ENCODE data around the gene PCSK1N.
"Not testable (repeated sequence)": the region's sequence is repeated elsewhere in the genome, so short reads cannot be mapped to it uniquely, and the experiment has no call there.

PCSK1N gene, protein sequence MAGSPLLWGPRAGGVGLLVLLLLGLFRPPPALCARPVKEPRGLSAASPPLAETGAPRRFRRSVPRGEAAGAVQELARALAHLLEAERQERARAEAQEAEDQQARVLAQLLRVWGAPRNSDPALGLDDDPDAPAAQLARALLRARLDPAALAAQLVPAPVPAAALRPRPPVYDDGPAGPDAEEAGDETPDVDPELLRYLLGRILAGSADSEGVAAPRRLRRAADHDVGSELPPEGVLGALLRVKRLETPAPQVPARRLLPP

DNA sequence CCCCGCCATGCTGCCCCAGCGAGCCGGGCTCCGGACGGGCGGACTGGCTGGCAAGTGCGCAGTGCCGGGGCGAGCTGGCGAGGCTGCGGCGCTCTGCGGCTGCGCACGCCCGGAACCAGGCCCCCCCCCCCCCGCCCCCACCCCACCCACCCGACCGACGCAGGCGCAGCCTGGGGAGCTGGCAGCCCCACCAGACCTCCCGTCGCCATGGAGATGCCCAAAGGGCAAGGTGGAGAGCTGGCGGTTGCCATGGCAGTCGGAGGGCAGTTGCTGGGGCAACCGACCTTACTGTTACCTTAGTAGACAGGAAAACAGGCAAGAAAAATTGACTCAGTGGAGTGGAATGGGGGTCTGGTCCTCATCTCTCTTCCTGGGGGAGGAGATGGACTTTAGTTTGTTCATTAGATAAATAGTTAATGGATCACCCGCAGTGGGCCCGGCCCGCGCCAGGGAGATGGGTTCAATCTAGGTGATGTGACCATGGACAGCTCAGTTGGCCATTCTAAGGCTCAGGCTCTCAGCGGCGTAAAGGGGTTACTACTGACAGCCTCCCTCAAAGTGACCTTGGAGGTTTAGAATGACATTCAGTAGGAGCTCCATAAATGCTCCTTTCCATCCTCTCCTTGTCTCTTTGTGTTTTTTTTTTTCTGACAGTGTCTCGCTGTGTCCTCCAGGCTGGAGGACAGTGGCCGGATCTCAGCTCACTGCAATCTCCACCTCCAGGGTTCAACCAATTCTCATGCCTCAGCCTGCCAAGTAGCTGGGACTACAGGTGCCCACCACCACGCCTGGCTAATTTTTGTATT is at the start of gene PCSK1N:
TSS of gene PCSK1N (minus strand) at position 87 of the 806 bp plus-strand sequence. CDS start at position 9, 78 bp downstream.
- no peak for DNase-seq (ENCODE audit: low read depth in 3 of 3)

DNA sequence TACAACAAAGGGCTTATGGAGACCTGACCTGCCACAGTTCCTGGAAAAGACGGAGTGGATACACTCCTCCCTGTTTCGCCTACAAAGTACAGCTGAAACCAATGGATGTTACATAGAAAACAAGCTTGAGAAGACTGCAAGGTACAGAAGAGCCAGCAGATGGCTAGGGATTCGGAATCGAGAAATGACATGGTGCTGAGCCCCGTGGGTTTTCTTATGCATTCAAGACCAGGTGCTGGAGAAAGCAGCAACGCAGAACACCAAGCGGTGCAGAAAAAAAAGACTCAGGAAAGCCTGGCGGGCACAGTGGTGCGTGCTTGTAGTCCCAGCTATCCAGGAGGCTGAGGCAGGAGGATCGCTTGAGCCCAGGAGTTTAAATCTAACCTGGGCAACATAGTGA is 48.3 kb upstream of the PCSK1N start:
- DNase-seq (ENCODE audit: low read depth in 3 of 3), result no peak

DNA sequence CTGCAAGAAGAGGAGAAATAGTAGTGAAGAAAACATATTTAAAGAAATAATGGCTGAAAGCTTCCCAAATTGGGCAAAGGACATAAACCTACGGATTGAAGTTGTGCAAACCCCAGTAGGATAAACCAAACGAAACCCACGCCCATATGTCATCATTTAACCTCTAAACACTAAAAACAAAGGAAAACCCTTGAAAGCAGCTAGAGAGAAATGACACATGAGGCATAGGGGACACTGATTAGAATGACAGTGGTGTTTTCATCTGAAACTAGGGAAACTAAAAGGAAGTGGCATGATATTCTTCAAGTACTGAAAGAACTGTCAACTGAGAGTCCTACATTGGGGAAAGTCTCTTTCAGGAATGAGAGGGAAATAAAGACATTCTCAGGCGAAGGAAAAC is 41.5 kb upstream of the PCSK1N start:
- not testable (repeated sequence) for DNase-seq (ENCODE audit: low read depth in 3 of 3)

DNA sequence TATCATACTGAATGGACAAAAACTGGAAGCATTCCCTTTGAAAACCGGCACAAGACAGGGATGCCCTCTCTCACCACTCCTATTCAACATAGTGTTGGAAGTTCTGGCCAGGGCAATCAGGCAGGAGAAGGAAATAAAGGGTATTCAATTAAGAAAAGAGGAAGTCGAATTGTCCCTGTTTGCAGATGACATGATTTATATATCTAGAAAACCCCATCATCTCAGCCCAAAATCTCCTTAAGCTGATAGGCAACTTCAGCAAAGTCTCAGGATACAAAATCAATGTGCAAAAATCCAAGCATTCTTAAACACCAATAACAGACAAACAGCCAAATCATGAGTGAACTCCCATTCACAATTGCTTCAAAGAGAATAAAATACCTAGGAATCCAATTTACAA is 36.6 kb upstream of the PCSK1N start:
- DNase-seq (ENCODE audit: low read depth in 3 of 3), result not testable (repeated sequence)

DNA sequence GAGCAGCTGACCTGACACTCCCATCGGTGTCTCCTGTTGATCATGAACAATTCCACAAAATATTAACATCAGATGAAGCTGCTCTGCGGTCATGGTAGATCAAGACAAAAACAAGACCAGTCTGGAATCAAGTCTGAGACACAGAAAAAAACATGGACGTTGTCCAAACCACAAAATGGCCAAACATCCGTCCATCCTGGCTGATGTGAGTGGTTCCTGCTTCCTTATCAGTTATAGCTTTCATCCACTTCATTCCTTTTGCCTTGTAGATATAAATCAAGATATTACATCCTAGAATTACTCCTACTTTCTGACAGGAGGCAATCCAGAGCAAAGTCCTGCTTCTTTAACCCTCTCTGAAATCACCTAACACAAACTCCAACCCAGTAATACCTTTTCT is 28.8 kb upstream of the PCSK1N start:
- no peak for DNase-seq (ENCODE audit: low read depth in 3 of 3)

DNA sequence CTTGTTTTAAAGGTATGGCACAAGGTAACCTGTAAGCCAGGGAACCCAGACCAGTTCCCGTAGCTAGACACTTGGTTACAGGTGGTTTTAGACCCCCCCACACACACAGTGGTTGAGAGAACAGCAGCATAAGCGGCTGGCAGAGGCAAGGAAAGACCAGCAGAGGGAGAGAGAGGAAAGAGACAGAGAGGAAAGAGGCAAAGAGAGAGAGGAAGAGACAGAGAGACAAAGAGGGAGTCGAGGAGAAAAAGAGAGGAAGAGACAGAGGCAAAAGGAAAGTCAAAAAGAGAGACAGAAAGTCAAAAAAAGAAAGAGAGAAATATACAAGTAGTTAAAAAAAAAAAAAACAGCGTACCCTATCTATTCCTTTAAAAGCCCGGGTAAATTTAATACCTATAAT is 19.5 kb upstream of the PCSK1N start:
- DNase-seq (ENCODE audit: low read depth in 3 of 3), result no peak

DNA sequence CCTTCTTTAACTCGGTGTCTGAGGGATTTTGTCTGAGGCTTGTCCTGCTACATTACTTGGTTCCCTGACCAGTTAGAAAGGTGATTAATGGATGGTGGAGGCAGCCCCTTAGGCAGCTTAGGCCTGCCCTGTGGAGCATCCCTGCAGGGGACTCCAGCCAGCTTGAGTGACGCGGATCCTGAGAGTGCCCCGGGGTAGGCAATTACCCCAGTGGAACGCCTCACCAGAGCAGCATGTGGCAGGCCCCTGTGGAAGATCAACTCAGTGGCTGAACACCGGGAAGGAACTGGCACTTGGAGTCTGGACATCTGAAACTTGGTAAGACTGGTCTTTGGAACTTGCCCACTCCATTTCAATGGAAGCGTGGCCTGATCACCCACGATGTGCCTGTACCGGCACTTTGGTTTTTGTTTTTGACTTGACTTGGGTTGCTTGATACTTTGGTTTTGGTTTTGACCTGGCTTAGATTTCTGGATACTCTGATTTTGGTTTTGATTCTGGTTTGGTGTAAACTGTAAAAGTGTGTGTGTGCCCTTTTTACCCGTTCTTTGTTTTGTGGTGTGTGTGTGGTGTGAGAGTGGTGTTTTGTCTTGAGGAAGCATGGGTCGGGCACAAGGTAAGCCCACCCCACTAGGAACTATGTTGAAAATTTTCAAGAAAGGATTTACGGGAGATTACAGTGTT is 18.9 kb upstream of the PCSK1N start:
- DNase-seq (ENCODE audit: low read depth in 3 of 3), result not testable (repeated sequence)

DNA sequence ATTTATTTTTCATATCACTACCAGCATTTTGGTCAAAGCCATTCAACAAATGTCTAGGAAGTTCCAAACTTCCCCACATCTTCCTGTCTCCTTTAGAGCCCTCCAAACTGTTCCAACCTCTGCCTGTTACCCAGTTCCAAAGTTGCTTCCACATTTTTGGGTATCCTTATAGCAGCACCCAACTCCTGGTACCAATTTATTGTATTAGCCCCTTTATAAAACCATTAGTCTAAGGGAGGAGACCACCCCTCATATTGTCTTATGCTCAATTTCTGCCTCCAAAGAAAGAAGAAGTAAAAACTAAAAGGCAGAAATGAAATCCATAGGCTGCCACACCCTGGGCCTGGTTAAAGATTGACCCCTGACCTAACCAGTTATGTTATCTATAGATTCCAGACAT is 18.1 kb upstream of the PCSK1N start:
- DNase-seq (ENCODE audit: low read depth in 3 of 3), result not testable (repeated sequence)

DNA sequence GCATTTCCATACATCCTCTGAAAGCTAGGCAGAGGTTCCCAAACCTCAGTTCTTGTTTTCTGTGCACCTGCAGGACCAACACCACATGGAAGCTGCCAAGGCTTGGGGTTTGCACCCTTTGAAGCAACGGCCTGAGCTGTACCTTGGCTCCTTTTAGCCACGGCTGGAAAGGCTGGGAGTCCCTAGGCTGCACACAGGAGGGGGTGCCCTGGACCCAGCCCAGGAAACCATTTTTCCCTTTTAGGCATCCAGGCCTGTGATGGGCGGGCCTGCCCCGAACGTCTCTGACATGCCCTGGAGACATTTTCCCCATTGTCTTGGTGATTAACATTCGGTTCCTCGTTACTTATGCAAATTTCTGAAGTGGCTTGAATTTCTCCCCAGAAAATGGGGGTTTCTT is 17.4 kb upstream of the PCSK1N start:
- DNase-seq (ENCODE audit: low read depth in 3 of 3), result no peak

DNA sequence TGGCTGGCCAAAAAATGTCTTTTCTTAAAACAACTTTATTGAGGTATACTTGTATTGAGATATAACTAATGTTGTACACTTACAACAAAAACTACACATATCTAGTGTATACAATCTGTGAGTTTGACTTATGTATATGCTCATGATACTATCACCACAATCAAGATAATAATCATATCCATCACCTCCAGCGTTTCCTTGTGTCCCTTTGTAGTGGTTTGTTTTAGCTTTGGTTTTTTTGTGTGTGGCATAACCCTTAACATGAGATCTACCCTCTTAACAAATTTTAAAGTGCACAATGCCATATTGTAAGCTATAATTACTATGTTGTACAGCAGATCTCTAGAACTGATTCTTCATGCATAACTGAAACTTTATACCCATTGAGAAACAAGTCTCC is 13.4 kb upstream of the PCSK1N start:
- DNase-seq (ENCODE audit: low read depth in 3 of 3), result no peak

DNA sequence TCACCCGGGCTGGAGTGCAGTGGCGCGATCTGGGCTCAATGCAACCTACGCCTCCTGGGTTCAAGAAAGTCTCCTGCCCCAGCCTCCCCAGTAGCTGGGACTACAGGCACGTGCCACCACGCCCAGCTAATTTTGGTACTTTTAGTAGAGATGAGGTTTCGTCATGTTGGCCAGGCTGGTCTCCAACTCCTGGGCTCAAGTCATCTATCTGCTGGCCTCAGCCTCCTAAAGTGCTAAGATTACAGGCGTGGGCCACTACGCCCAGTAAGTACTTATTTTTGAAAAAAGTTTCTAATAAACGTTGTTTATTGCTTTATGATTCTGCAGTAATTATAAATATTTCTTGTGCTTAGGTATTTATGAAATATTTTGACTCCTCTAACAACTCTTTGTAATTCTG is 4.3 kb upstream of the PCSK1N start:
- DNase-seq (ENCODE audit: low read depth in 3 of 3), result no peak

DNA sequence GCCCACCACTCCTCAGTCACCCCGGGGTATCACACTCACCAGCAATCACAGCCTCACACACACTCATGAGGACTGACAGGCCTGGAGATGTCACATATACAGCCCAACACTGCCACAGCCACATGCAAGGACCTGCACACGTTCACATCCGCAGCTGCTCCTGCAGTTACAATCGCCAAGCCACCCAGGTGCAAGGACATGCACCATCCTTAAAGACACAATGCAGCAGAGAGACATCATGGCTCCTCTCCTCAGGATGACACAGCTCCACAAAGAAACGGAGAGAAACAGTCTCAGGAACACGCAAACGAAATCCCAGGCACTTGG is 1.1 kb downstream of the PCSK1N start:
- DNase-seq (ENCODE audit: low read depth in 3 of 3), result no peak

DNA sequence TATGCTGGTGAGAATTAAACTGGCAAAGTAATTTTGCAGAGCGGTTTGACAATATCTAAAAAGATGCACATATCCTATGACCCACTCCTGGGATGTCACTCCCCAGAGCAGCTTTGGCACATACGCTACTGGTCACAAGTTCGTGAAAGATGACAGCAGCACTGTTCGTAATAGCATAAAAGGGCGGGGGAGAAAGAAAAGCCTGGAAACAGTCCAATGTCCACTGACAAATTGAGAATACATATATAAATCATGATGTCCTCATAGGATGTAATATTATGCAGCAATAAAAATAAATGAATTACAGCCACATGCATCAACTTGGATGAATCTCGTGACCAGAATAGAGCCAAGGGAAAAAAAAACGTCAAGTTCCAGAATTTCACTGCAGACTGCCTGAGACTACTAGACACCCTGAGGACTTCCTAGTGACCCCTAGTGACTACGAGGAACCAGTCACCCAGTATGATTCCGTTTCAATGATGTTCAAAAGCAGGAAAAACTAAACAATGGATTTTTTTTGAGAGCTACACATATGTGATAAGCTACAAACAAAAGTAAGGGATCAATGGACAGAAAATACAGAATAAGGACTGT is 1.8 kb downstream of the PCSK1N start:
- no peak for DNase-seq (ENCODE audit: low read depth in 3 of 3)

DNA sequence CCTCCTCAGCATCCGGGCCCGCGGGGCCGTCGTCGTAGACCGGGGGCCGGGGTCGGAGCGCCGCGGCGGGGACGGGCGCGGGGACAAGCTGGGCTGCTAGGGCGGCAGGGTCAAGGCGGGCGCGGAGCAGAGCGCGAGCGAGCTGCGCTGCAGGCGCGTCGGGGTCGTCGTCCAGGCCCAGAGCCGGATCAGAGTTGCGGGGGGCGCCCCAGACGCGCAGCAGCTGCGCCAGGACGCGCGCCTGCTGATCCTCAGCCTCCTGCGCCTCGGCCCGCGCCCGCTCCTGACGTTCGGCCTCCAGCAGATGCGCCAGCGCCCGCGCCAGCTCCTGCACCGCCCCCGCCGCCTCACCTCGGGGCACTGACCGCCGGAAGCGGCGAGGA is 3.5 kb downstream of the PCSK1N start:
- no peak for DNase-seq (ENCODE audit: low read depth in 3 of 3)

DNA sequence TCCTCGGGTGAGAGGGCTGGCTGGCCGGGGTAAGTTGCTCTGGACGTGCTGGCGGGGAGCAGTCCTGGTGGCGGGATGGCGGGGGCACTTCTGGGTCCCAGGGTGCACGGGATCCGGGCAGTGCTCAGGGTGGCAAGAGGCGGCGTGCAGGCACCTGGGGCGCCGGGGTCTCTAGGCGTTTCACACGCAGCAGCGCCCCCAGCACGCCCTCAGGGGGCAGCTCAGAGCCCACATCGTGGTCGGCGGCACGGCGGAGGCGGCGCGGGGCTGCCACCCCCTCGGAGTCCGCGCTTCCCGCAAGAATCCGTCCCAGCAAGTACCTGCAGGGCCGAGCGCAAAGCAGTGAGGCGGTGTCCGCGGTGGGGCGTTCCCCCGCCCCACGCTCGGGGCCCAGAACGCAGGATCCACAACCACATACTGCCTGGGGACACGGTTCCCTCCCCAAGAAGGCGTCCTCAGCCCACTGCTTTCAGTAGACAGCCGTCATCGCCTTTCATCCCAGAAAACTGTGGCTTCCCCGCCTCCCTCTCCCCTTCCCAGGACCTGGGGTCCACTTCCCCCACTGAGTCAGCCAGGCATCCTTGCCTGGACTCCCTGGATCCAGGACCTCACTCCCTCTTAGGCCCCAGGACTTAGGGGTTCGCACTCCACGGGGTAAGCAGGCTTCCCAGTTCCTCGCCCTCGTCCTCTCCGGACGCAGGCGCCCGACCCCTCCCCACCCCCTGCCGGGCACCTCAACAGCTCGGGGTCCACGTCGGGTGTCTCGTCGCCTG is 4.1 kb downstream of the PCSK1N start:
- DNase-seq (ENCODE audit: low read depth in 3 of 3), result no peak

DNA sequence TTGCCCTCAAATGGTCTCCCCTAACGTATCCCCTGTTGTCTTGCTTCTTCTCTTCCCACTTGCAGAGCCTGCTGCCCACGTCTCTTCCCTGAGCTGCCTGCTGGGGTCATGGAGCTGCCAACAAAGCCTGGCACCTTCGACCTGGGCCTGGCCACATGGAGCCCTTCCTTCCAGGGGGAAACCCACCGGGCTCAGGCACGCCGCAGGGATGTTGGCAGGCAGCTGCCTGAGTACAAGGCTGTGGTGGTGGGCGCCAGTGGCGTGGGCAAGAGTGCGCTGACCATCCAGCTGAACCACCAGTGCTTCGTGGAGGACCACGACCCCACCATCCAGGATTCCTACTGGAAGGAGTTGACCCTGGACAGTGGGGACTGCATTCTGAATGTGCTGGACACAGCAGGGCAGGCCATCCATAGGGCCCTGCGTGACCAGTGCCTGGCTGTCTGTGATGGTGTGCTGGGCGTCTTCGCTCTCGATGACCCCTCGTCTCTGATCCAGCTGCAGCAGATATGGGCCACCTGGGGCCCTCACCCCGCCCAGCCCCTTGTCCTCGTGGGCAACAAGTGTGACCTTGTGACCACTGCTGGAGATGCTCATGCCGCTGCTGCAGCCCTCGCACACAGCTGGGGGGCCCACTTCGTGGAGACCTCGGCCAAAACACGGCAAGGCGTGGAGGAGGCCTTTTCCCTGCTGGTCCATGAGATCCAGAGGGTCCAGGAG is 6.2 kb downstream of the PCSK1N start:
- no peak for DNase-seq (ENCODE audit: low read depth in 3 of 3)

DNA sequence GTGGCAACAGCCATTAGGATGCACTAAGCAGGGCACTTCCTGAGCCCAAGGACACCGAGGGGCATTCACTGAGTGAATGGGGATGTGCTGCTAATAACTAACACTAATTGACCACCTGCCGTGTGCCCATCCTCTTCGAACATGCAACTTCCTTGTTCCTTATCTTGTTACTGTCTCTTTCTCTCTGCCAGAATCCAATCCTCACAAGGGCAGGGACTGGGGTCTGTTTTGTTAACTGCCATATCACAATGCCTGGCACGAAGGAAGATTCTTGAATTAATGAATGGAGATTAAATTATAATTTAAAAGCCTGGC is 7.8 kb downstream of the PCSK1N start:
- DNase-seq (ENCODE audit: low read depth in 3 of 3), result no peak

DNA sequence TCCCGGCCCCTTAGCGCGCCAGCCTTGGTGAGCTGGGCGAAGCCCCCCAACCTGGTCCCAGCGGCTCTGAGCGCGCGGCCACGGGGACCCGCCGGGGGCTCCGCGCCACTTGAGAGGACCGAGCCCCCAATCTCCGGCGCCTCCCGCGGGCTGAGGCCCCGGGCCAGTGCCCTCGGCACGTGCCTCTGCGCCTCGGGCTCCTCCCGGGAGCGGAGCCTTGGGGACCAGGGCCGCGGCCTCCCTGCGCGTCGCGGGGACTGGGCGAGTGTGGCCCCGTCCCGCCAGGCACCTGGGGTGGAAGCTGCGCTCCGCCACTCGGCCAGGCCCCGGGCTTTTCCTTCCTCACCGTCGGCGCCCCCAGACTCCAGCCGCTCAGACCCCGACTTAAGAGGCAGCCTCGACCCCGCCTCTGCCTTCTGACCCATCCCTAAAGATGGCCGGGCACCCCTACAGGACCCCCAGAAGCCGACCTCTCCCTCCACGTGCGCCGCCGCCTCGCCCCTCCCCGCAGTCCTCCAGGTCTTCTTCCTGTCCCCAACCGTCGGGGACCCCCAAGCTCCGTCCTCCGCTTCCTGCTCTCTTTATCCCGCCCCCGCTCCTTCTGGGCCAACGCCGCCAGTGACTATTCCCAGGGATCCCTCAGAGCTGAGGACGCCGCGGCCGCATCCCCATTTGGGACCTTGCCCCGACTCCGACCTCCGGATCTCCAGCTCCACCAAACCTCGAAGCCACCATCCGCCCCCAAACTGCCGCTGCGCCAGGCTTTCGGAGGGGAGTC is 8.3 kb downstream of the PCSK1N start:
- no peak for DNase-seq (ENCODE audit: low read depth in 3 of 3)

DNA sequence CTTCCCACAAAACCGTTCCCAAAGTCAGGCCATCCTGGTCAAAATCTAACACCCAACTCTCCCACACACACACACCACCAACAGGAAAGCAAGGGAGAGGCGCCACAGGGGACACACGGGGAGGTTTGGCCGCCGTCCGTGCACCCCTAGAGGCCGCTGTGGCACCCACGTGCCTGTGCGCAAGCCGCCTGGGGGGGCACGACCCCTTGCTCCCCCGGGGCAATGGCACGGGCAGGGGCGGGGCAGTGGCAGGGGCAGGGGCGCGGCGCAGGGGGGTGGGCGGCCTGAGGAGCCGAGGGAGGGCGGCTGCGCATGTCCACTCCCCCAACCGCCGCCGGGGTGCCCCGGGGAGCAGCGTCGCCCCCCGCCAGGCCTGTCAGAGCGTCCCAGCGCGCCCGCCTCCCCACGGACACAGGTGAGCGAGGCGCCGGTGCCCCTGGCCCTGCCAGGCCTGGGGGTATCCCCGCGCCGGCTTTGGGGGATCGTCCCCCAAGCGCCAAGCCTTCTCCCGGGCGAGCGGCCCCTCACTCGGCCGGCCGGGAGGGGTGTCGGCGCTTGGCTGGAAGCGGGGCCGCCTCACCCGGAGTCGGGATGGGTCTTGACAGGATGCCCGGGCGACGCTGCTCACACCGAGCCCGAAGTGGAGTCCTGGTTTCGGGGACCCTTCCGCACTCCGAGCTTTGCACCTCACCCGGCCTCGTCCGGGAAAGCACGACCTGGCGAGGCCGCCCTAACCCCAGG is 9.1 kb downstream of the PCSK1N start, which contains the start of gene ERAS:
TSS of gene ERAS (plus strand) at position 379 of the 741 bp plus-strand sequence. CDS start 2,611 bp downstream, outside the sequence.
- DNase-seq (ENCODE audit: low read depth in 3 of 3), result no peak

DNA sequence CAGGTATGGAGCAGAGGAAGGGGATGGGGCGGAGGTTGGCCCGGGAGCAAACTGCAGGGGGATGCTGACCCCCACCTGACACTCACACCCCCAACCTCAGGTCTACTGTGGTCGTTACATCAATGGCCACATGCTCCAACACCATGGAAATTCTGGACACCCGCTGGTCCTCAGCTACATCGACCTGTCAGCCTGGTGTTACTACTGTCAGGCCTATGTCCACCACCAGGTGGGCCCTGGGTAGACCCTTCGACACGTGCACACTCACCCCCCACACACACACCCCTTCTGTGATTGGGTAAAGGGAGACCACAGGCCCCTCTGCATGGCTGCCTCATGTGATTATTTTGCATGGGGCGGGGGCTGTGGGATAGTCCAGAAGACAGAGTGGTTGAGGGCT is 11.3 kb downstream of the PCSK1N start:
- DNase-seq (ENCODE audit: low read depth in 3 of 3), result no peak
